GM12892 (cell line): Measurements from ENCODE around the gene NCOA1.

ENCODE experiments used
- POLR2A ChIP-seq: IDR thresholded peaks from 2 replicates; pipeline ENCODE4 v1.6.1; 2011; ENCODE audit warnings: low read depth, low read length, control low read depth
- TAF1 ChIP-seq: IDR thresholded peaks from 2 replicates; pipeline ENCODE4 v1.6.1; 2011; ENCODE audit warnings: low read depth, mild to moderate bottlenecking, control low read depth, low read length, borderline replicate concordance

DNA sequence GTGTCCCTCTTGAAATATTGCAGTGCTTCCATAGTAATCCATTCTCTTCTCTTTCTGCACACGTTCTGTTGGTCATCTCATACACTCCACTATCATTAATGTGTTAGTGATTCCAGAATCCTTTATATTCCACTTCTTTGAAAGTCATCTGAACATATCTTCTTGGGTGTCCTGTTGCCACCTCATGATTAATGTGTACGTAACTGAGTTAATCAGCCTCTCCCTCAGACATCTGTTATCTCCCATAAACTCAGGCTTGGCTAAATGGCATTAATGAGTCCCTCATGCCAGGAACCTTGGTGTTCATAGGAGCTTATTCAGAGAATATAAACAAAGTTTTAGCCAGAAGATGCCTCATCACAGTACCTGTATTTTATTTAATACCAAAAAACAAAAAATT lies 126.4 kb downstream of the NCOA1 start:
- TF ChIP-seq TAF1: no peak
- no peak for TF ChIP-seq POLR2A
